BE2C (cell line): ENCODE data around the gene BEND5.

Source experiments
- DNase-seq: peaks from one replicate; pipeline ENCODE4 v3.0.0-alpha.2; 2020
- H3K27me3 ChIP-seq: fragments of 250-450 bp; sonication (Bioruptor Pico); 2 replicates; pipeline ENCODE4 v1.5.1; 2020; ENCODE audit warnings: mild to moderate bottlenecking
- H3K36me3 ChIP-seq: fragments of 250-450 bp; sonication (Bioruptor Pico); 2 replicates; pipeline ENCODE4 v1.5.1; 2020; ENCODE audit warnings: mild to moderate bottlenecking
- H3K4me1 ChIP-seq: fragments of 250-450 bp; sonication (Bioruptor Pico); 2 replicates; pipeline ENCODE4 v1.5.1; 2020
- H3K4me3 ChIP-seq: 2 replicates; pipeline ENCODE4 v1.5.1; 2011; ENCODE audit warnings: low read depth, low read length
- H3K9me3 ChIP-seq: fragments of 250-450 bp; sonication (Bioruptor Pico); 2 replicates; pipeline ENCODE4 v1.5.1; 2020
- CTCF ChIP-seq: IDR thresholded peaks from 2 replicates; pipeline ENCODE4 v1.5.1; 2012; ENCODE audit warnings: mild to moderate bottlenecking, low read depth, low read length

Gene BEND5

DNA sequence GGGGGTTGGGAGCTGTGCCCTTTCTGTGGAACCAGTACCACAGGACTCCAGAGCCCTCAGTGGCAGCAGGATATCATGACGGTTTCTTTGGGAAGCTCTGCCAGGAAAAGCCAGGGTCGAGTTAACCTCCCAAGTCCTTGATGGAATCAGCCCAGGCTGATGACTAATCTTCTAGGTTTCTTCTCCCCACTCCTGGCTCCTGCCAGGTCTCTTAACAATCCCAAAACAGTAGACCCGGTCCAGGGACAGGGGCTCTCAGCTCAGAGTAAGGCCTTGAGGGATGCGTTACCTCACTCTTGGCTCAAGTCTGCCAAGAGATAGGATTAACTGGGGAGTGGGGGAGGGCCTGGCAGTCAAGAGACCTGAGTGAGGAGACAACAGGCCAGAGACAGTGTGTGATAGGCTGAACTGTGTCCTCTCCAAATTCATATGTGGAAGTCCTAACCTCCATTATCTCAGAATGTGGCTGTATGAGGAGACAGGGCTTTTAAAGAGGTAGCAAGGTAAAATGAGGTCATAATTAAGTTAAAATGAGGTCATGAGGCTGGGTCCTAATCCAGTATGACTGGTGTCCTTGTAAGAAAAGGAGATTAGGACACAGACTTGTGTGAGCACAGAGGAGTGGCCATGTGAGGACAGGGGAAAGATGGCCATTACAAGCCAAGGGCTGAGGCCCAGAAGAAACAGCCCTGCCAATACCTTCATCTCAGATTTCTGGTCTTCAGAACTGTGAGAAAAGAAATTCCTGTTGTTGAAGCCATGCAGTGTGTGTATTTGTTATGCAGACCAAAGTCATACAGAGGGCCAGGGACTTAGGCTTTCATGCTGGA, 95.0 kb downstream of the BEND5 start:
- 0 out of 2 replicates have a peak, but pooled peaks cover 5% of the 10 kb centered on the region for H3K4me1 ChIP-seq
- no peak for DNase-seq
- no peaks in the 10 kb centered on the region for H3K27me3 ChIP-seq
- H3K9me3 ChIP-seq: no peaks in the 10 kb centered on the region
- H3K36me3 ChIP-seq: no peaks in the 10 kb centered on the region
- no peak for TF ChIP-seq CTCF
- H3K4me3 ChIP-seq: no peak overlapping the region

- TF ChIP-seq CTCF: peak; percentile 18; the same call in 1 of the 2 replicates
- DNase-seq: no peak
- H3K27me3 ChIP-seq: no peaks in the 10 kb centered on the region
- H3K9me3 ChIP-seq: no peaks in the 10 kb centered on the region
- H3K4me3 ChIP-seq: no peak overlapping the region
- 0 out of 2 replicates have a peak, but pooled peaks cover 5% of the 10 kb centered on the region for H3K4me1 ChIP-seq
- no peaks in the 10 kb centered on the region for H3K36me3 ChIP-seq
These were observed 96.2 kb downstream of the BEND5 start for GRCh38 chr1:48680411-48681035.

DNA sequence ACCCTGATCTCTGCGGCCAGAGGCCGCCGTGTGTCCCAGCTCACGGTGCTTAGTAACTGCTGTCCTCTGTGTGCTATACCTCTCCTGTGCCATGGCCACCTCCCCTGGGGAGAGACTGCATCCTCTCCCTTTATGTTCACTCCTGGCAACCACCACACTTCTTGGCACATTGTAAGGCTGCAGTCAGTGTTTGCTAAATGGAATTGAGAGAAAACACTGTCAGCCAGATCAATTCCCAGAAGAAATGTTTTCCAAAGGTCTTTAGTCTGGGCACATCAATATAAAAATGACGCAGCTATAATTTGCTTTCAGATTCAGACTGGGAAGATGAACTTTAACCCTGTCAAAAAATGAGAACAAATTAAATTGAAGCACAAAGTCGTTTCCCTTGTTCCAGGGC, 96.8 kb downstream of the BEND5 start:
- no peak for TF ChIP-seq CTCF
- H3K4me3 ChIP-seq: no peak overlapping the region
- H3K36me3 ChIP-seq: no peaks in the 10 kb centered on the region
- DNase-seq: no peak
- H3K9me3 ChIP-seq: no peaks in the 10 kb centered on the region
- H3K27me3 ChIP-seq: no peaks in the 10 kb centered on the region
- H3K4me1 ChIP-seq: 0 out of 2 replicates have a peak, but pooled peaks cover 5% of the 10 kb centered on the region

DNA sequence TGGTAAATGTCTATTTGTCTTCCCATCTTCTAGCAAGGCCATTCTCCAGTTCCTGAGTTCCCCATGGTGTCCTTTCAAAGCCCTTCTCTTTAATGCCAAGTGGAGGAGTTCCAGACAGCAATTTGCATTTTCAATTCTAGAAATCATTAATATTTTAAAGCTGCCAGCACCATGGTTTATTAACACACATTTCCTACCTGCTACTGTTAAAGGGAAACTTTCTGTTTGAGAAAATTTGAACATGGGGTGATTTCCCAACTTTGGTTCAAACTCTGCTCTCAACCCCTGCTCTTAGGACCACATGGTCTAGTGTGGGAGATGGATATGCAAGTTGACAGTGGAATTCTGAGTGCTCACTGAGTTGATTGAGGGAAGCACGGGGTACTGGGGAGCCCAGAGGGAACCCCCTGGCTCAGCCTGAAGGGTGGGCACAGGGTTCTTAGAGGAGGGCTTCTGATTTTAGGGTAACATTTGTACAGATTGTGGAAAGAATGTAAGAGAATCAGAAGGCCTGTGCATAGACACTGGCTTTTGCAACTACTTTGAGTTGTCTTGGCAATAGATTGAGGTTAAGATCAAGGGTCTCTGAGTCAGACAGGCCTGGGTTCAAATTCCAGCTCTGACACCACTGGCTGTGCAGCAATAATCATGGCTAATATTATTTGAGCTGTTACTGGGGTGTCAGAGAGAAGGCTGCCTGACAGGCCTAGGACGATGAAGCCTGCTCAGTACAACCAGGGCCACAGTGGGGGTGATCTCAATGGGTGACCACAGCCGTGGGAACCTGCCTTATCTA, 97.8 kb downstream of the BEND5 start:
- DNase-seq: no peak
- no peak for TF ChIP-seq CTCF
- Histone ChIP-seq H3K4me3 (no peak overlapping the region), H3K9me3 (no peaks in the 10 kb centered on the region), H3K27me3 (no peaks in the 10 kb centered on the region), H3K4me1 (0 out of 2 replicates have a peak, but pooled peaks cover 5% of the 10 kb centered on the region), H3K36me3 (no peaks in the 10 kb centered on the region)
